Neural crest cell (in vitro differentiated cells): ENCODE measurements around the gene VPS37C. TPM values are rescaled to one million over a fixed set of nuclear protein-coding genes. Genes with fewer than 3 reads are reported as not detected.
A peak's percentile ranks its signal among the peaks of the same experiment; 100 is the strongest.

Source experiments
- DNase-seq: peaks from one replicate; pipeline ENCODE4 v3.0.0; 2021; ENCODE audit warnings: low read depth, mixed read lengths, low spot score
- H3K27ac Mint-ChIP-seq: one replicate; pipeline ENCODE4 v1.8.0; 2021; ENCODE audit warnings: mild to moderate bottlenecking, mixed read lengths; ENCODE audit not compliant: unreplicated experiment
- H3K27me3 Mint-ChIP-seq: 2 replicates; pipeline ENCODE4 v1.8.0; 2021; ENCODE audit warnings: low read depth, mild to moderate bottlenecking, mixed read lengths
- H3K36me3 Mint-ChIP-seq: 2 replicates; pipeline ENCODE4 v1.8.0; 2021; ENCODE audit warnings: low read depth, mild to moderate bottlenecking, mixed read lengths
- H3K4me1 Mint-ChIP-seq: 2 replicates; pipeline ENCODE4 v1.8.0; 2021; ENCODE audit warnings: mixed read lengths
- H3K4me3 Mint-ChIP-seq: one replicate; pipeline ENCODE4 v1.8.0; 2021; ENCODE audit warnings: mild to moderate bottlenecking, mixed read lengths
- H3K9me3 Mint-ChIP-seq: 2 replicates; pipeline ENCODE4 v1.8.0; 2021; ENCODE audit warnings: mixed read lengths
- CTCF ChIP-seq: fragments of 200-600 bp; sonication (generic); conservative IDR thresholded peaks from 2 replicates; pipeline ENCODE4 v1.5.0; 2021; ENCODE audit warnings: antibody characterized with exemption, mild to moderate bottlenecking
- total RNA-seq: library from RNA; stranded (reverse); gene quantifications from 2 replicates; pipeline ENCODE4 v1.2.1, GENCODE V29; 2021

VPS37C gene
- total RNA-seq, 1 donor from 2014 or later = 25.8 TPM

- no peaks in the 10 kb centered on the region for H3K27me3 Mint-ChIP-seq
- H3K4me1 Mint-ChIP-seq = peaks cover 3% of the 10 kb centered on the region
- TF ChIP-seq CTCF = no peak
- H3K4me3 Mint-ChIP-seq = no peak overlapping the region
- H3K27ac Mint-ChIP-seq = no peak overlapping the region
- H3K36me3 Mint-ChIP-seq = no peaks in the 10 kb centered on the region
- H3K9me3 Mint-ChIP-seq = peaks cover 7% of the 10 kb centered on the region
- DNase-seq = no peak
Measured at GRCh38 chr11:61092908-61093763, 68.1 kb downstream of the VPS37C start.

GRCh38 chr11:61092280-61092766 is 68.9 kb downstream of the VPS37C start:
- no peaks in the 10 kb centered on the region for H3K36me3 Mint-ChIP-seq
- H3K4me1 Mint-ChIP-seq = peaks cover 3% of the 10 kb centered on the region
- no peak overlapping the region for H3K4me3 Mint-ChIP-seq
- H3K27ac Mint-ChIP-seq = no peak overlapping the region
- no peak for DNase-seq
- TF ChIP-seq CTCF = no peak
- H3K27me3 Mint-ChIP-seq = no peaks in the 10 kb centered on the region
- peaks cover 7% of the 10 kb centered on the region for H3K9me3 Mint-ChIP-seq

- H3K27me3 Mint-ChIP-seq = no peaks in the 10 kb centered on the region
- TF ChIP-seq CTCF = no peak
- no peak for DNase-seq
- H3K27ac Mint-ChIP-seq = peak overlapping the region; percentile 88
- H3K4me3 Mint-ChIP-seq = no peak overlapping the region
- no peaks in the 10 kb centered on the region for H3K36me3 Mint-ChIP-seq
- peaks cover 3% of the 10 kb centered on the region for H3K4me1 Mint-ChIP-seq
- H3K9me3 Mint-ChIP-seq = peaks cover 7% of the 10 kb centered on the region
Measured at GRCh38 chr11:61091373-61092279, 69.6 kb downstream of the VPS37C start.

- H3K36me3 Mint-ChIP-seq = no peaks in the 10 kb centered on the region
- TF ChIP-seq CTCF = no peak
- peaks cover 3% of the 10 kb centered on the region for H3K4me1 Mint-ChIP-seq
- DNase-seq = no peak
- no peak overlapping the region for H3K4me3 Mint-ChIP-seq
- H3K27me3 Mint-ChIP-seq = no peaks in the 10 kb centered on the region
- H3K27ac Mint-ChIP-seq = no peak overlapping the region
- peaks cover 7% of the 10 kb centered on the region for H3K9me3 Mint-ChIP-seq
Measured at GRCh38 chr11:61090982-61091372, 70.2 kb downstream of the VPS37C start.

GRCh38 chr11:61090521-61090920 is 70.7 kb downstream of the VPS37C start:
- no peaks in the 10 kb centered on the region for H3K27me3 Mint-ChIP-seq
- no peak for TF ChIP-seq CTCF
- H3K27ac Mint-ChIP-seq = peak overlapping the region; percentile 27
- no peaks in the 10 kb centered on the region for H3K36me3 Mint-ChIP-seq
- no peak for DNase-seq
- peaks cover 3% of the 10 kb centered on the region for H3K4me1 Mint-ChIP-seq
- H3K4me3 Mint-ChIP-seq = no peak overlapping the region
- peaks cover 7% of the 10 kb centered on the region for H3K9me3 Mint-ChIP-seq
